Measurements from ENCODE around the gene SMYD4. TPM values are rescaled to one million over a fixed set of nuclear protein-coding genes. Genes with fewer than 3 reads are reported as not detected.
A peak's percentile ranks its signal among the peaks of the same experiment; 100 is the strongest.

Gene SMYD4
- total RNA-seq, 2 donors from 2014 or later, result 31.6 to 36.8 TPM

DNA sequence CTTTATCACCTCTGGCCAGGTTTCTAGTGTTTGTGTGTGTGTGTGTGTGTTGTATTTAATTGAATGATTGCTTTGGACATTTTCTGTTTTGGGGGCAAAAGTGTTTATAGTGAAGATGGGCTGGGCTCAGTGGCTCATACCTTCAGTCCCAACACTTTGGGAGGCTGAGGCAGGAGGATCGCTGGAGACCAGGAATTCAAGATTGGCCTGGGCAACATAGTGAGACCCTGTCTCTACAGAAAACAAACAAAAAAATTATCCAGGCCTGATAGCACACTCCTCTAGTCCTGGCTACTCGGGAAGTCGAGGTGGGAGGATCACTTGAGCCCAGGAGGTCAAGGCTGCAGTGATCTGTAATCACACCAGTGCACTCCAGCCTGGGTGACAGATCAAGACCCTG, 37.6 kb upstream of the SMYD4 start:
- H3K27ac ChIP-seq (ENCODE audit: low read depth, low read length), result no peak overlapping the region
- TF ChIP-seq, protein P1, sequence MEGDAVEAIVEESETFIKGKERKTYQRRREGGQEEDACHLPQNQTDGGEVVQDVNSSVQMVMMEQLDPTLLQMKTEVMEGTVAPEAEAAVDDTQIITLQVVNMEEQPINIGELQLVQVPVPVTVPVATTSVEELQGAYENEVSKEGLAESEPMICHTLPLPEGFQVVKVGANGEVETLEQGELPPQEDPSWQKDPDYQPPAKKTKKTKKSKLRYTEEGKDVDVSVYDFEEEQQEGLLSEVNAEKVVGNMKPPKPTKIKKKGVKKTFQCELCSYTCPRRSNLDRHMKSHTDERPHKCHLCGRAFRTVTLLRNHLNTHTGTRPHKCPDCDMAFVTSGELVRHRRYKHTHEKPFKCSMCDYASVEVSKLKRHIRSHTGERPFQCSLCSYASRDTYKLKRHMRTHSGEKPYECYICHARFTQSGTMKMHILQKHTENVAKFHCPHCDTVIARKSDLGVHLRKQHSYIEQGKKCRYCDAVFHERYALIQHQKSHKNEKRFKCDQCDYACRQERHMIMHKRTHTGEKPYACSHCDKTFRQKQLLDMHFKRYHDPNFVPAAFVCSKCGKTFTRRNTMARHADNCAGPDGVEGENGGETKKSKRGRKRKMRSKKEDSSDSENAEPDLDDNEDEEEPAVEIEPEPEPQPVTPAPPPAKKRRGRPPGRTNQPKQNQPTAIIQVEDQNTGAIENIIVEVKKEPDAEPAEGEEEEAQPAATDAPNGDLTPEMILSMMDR (conservative IDR thresholded peaks at IDR 0.05), result no peak
- Mint-ChIP-seq H3K36me3 (ENCODE audit: low read depth) (peaks cover 38% of the 10 kb centered on the region), H3K9me3 (no peaks in the 10 kb centered on the region), H3K27ac (no peak overlapping the region), H3K27me3 (ENCODE audit: insufficient read depth) (no peaks in the 10 kb centered on the region), H3K4me3 (no peak overlapping the region), H3K4me1 (peaks cover 5% of the 10 kb centered on the region)
- DNase-seq, result no peak
- H3K4me3 ChIP-seq (ENCODE audit: low read length), result no peak overlapping the region
- no peaks in the 10 kb centered on the region for H3K9me3 ChIP-seq (ENCODE audit: control insufficient read depth, low read length)
- no peak overlapping the region for H3K9ac ChIP-seq (ENCODE audit: extremely low read depth, low read length, poor library complexity, severe bottlenecking)
- peaks cover 37% of the 10 kb centered on the region for H3K36me3 ChIP-seq (ENCODE audit: control insufficient read depth, insufficient read depth, low read length)
- 96 to 100% methylated on average over 3 of the region's 3 CpGs for WGBS, 2 experiments (ENCODE audit: insufficient coverage in 1 of 2, insufficient read length in 1 of 2)
- H3K27me3 ChIP-seq (ENCODE audit: control insufficient read depth, insufficient read depth, low read length, poor library complexity, severe bottlenecking), result no peaks in the 10 kb centered on the region
- no peaks in the 10 kb centered on the region for H3K4me1 ChIP-seq (ENCODE audit: control insufficient read depth, insufficient read depth, low read length)

DNA sequence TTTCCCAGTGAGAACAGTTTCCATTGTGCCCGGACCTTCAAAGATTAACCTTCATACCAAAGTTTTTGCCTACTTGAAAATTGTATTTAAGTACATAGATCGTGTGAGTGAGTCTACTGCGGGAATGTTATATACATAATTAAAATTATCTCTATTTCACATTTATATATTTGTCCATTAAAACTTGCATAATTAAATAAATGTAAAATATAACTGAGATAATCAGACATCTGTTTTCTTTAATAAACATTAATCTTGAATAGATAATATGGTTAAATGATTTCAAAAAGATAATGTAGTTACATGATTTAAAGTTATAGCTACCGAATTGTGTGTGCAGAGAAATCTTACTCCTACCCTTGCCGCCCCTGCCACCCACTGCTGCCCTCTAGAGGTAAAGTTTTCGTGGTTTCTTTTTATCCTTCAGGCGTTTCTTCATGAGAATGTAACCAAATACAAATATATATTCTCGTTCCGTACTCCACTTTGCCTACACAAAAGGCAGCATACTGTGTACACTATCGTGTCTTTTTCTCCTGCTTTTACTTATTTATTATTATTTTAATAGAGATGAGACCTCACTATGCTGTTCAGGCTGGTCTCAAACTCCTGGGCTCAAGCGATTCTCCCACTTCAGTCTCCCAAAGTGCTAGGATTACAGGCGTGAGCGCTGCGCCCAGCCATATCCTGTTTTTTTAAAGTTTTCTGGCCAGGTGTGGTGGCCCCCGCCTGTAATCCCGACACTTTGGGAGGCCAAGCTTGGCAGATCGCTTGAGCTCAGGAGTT, 35.7 kb upstream of the SMYD4 start:
- 71 to 76% methylated on average over 10 to 14 of the region's 17 CpGs for WGBS, 2 experiments (ENCODE audit: insufficient coverage in 1 of 2, insufficient read length in 1 of 2)
- H3K4me1 ChIP-seq (ENCODE audit: control insufficient read depth, insufficient read depth, low read length), result no peaks in the 10 kb centered on the region
- TF ChIP-seq, protein P1 (conservative IDR thresholded peaks at IDR 0.05), result peak; percentile 84
- no peak overlapping the region for H3K9ac ChIP-seq (ENCODE audit: extremely low read depth, low read length, poor library complexity, severe bottlenecking)
- Mint-ChIP-seq H3K36me3 (ENCODE audit: low read depth) (peaks cover 47% of the 10 kb centered on the region), H3K27me3 (ENCODE audit: insufficient read depth) (no peaks in the 10 kb centered on the region), H3K27ac (no peak overlapping the region), H3K4me3 (no peak overlapping the region), H3K4me1 (peaks cover 12% of the 10 kb centered on the region), H3K9me3 (no peaks in the 10 kb centered on the region)
- H3K36me3 ChIP-seq (ENCODE audit: control insufficient read depth, insufficient read depth, low read length), result peaks cover 34% of the 10 kb centered on the region
- no peak overlapping the region for H3K27ac ChIP-seq (ENCODE audit: low read depth, low read length)
- H3K9me3 ChIP-seq (ENCODE audit: control insufficient read depth, low read length), result no peaks in the 10 kb centered on the region
- H3K4me3 ChIP-seq (ENCODE audit: low read length), result no peak overlapping the region
- no peaks in the 10 kb centered on the region for H3K27me3 ChIP-seq (ENCODE audit: control insufficient read depth, insufficient read depth, low read length, poor library complexity, severe bottlenecking)
- peak; percentile 78 for DNase-seq

DNA sequence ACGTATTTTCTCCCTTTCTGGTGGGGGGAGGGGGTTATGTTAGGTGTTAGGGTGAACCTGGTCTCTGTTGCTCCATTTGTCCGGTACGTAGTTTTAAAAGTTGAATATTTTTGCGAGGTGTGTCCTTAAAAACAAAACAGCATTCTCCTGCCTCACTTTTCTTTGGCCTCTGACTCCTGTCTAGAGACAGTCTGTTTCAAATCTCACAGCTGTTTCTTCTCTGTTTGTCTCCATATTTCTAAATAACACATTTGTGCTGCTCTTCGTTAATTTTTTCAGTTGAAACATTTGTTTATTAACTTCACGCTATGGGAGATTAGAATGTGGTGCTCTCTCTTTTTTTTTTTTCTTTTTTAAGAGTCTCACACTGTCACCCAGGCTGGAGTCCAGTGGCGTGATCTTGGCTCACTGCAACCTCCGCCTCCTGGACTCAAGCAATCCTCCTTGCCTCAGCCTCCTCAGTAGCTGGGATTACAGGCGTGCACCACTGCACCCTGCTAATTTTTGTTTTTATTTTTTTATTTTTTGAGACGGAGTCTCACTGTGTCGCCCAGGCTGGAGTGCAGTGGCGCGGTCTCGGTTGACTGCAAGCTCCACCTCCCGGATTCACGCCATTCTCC, 31.8 kb upstream of the SMYD4 start:
- no peak overlapping the region for H3K4me3 Mint-ChIP-seq

More for the DNA sequence above, 31.8 kb upstream of the SMYD4 start:
- Histone ChIP-seq H3K9me3 (ENCODE audit: control insufficient read depth, low read length) (no peaks in the 10 kb centered on the region), H3K4me1 (ENCODE audit: control insufficient read depth, insufficient read depth, low read length) (no peaks in the 10 kb centered on the region), H3K36me3 (ENCODE audit: control insufficient read depth, insufficient read depth, low read length) (peaks cover 14% of the 10 kb centered on the region), H3K27ac (ENCODE audit: low read depth, low read length) (no peak overlapping the region), H3K27me3 (ENCODE audit: control insufficient read depth, insufficient read depth, low read length, poor library complexity, severe bottlenecking) (no peaks in the 10 kb centered on the region), H3K9ac (ENCODE audit: extremely low read depth, low read length, poor library complexity, severe bottlenecking) (no peak overlapping the region), H3K4me3 (ENCODE audit: low read length) (no peak overlapping the region)
- TF ChIP-seq, protein P1 (conservative IDR thresholded peaks at IDR 0.05), result no peak
- Mint-ChIP-seq H3K27me3 (ENCODE audit: insufficient read depth) (no peaks in the 10 kb centered on the region), H3K27ac (peak overlapping the region; percentile 8), H3K9me3 (no peaks in the 10 kb centered on the region), H3K4me1 (peaks cover 21% of the 10 kb centered on the region), H3K36me3 (ENCODE audit: low read depth) (peaks cover 38% of the 10 kb centered on the region)
- 94 to 96% methylated on average over 12 to 16 of the region's 16 CpGs for WGBS, 2 experiments (ENCODE audit: insufficient coverage in 1 of 2, insufficient read length in 1 of 2)
- DNase-seq, result no peak
